ENCODE measurements around the gene PDLIM4.

DNA sequence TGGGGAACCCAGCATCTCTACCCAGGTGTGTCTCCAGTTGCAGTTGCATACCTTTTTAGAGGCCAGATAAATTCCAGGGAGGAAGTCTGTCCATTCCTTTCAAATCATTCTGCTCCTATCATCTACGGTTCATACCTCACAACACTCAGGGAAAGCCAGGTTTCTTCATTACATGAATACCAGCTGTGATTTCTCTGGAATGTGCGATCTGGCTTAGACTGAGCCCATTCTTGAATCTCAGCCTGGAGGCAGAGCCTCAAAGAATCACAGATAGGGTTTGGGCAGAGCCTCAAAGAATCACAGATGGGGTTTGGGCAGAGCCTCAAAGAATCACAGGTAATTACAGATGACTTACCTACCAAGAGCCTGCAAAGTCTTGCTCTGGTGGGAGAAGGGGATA, 37.0 kb upstream of the PDLIM4 start:
- TF ChIP-seq, protein P1, sequence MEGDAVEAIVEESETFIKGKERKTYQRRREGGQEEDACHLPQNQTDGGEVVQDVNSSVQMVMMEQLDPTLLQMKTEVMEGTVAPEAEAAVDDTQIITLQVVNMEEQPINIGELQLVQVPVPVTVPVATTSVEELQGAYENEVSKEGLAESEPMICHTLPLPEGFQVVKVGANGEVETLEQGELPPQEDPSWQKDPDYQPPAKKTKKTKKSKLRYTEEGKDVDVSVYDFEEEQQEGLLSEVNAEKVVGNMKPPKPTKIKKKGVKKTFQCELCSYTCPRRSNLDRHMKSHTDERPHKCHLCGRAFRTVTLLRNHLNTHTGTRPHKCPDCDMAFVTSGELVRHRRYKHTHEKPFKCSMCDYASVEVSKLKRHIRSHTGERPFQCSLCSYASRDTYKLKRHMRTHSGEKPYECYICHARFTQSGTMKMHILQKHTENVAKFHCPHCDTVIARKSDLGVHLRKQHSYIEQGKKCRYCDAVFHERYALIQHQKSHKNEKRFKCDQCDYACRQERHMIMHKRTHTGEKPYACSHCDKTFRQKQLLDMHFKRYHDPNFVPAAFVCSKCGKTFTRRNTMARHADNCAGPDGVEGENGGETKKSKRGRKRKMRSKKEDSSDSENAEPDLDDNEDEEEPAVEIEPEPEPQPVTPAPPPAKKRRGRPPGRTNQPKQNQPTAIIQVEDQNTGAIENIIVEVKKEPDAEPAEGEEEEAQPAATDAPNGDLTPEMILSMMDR (conservative IDR thresholded peaks at IDR 0.05) = no peak
- TF ChIP-seq EZH2 (IDR thresholded peaks at IDR 0.05; ENCODE audit: low read depth) = no peak
